Inferior parietal cortex (tissue), 1 donor: ENCODE data around the gene ATP9B.
"Not testable (repeated sequence)": the region's sequence is repeated elsewhere in the genome, so short reads cannot be mapped to it uniquely, and the experiment has no call there.

ENCODE experiments used
- DNase-seq: peaks from one replicate; pipeline ENCODE4 v3.0.0-alpha.2; 2016; ENCODE audit errors: extremely low spot score

Gene ATP9B

GRCh38 chr18:79229431-79229830 lies 160.2 kb downstream of the ATP9B start:
- no peak for DNase-seq

- no peak for DNase-seq
Observed at GRCh38 chr18:79234438-79234837, 165.2 kb downstream of the ATP9B start.

DNA sequence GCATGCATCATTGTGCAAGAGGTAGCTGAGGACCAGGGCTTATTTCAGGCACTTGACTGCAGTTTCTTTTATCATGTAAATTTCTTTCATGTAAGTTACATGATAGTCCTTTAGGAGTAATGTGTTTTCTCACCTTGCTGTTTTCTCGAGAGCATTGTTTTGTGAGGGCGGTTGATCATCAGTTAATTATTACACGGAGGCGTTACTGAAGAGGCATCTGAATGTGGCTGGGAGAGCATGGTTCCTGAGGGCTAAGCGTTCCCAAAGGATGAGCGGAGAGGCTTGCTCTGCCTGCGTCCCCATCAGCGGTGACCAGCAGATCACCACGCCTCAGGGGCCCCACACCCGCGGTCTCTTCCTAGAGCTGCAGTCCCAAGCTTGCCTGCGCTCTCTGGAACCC lies 170.4 kb downstream of the ATP9B start:
- DNase-seq, result no peak

- no peak for DNase-seq
Observed at GRCh38 chr18:79241755-79242154, 172.6 kb downstream of the ATP9B start.

DNA sequence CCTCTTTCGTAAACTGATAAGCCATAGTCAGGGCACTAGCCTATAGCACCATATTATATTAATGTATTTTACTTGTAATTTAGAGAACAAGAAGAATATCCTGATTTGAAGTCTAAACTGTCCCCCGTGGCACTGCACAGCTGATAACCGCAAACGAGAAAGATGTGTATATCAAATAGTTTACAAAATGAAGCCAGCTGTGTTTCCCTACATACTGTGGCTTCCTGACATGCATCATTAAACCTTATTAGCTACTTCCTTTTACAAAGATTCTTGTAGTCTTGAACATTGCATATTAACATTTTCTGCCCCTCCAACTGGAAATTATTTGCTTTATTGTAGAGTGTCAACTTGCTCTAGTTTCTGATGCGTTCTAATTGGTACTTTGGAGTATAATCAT lies 173.1 kb downstream of the ATP9B start:
- DNase-seq, result no peak

DNA sequence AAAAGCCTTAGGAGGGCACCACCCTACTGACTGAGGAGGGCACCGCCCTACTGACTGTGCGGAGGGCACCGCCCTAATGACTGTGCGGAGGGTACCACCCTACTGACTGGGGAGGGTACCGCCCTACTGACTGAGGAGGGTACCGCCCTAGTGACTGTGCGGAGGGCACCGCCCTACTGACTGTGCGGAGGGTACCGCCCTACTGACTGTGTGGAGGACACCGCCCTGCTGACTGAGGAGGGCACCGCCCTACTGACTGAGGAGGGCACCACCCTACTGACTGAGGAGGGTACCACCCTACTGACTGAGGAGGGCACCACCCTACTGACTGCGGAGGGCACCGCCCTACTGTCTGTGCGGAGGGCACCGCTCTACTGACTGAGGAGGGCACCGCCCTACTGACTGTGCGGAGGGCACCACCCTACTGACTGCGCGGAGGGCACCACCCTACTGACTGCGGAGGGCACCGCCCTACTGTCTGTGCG lies 176.4 kb downstream of the ATP9B start:
- DNase-seq, result no peak

DNA sequence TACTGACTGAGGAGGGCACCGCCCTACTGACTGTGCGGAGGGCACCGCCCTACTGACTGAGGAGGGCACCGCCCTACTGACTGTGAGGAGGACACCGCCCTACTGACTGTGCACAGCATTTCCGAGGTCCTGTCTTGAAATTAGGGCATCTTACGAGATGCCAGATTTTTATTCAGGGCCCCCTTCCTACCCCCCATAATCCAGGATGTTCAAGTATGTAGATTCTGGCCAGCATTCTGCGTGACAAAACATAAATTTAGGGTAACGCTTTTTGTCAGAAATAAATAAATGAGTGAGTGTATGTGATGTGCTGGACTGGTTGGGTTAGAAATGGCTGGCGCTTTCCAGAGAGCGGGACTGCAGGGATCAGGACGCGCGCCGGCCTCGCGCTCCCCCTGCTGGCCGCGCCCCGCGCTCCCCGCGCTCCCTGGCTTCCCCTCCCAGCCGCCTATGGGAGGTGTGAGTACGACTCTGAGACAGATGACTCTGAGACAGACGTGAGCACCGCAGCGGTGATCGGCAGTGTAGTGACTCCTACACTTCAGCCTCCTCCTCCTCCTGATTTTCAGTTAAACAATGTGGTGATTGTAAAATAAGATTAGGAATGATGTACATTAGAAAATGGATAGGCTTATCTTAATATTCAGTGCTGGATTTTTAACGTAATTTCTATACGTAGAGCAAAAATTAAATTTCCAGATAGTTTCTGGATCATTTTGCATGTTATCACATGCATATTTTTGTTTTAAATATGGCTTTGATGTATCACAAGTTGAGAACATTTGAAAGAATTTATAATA lies 177.3 kb downstream of the ATP9B start:
- DNase-seq, result peak; percentile 78

- peak; percentile 41 for DNase-seq
Observed at GRCh38 chr18:79248495-79249060, 179.4 kb downstream of the ATP9B start.

GRCh38 chr18:79250301-79250981 lies 181.2 kb downstream of the ATP9B start:
- no peak for DNase-seq

GRCh38 chr18:79251021-79251420 lies 181.8 kb downstream of the ATP9B start:
- no peak for DNase-seq

GRCh38 chr18:79252904-79253633 lies 183.9 kb downstream of the ATP9B start:
- no peak for DNase-seq

DNA sequence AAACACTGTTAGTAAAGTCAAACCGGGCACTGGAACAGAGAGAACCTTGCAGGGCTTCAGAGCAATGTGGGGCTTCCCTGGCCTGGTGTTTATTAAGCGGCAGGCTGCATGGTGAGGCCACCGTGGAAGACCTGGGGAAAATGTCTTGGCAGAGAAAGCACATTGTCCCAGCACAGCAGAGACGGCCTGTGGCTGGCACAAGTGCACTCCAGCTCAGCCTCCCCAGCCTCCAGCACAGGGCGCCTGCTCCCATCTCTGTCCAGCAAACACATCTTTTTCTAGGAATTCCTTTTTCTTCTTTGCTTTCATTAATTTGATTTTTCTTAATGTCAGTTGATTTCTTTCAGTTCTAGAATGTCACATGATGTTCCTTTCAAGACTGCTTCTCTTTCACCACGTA lies 188.3 kb downstream of the ATP9B start:
- DNase-seq, result no peak

- no peak for DNase-seq
Observed at GRCh38 chr18:79258447-79258846, 189.3 kb downstream of the ATP9B start.

DNA sequence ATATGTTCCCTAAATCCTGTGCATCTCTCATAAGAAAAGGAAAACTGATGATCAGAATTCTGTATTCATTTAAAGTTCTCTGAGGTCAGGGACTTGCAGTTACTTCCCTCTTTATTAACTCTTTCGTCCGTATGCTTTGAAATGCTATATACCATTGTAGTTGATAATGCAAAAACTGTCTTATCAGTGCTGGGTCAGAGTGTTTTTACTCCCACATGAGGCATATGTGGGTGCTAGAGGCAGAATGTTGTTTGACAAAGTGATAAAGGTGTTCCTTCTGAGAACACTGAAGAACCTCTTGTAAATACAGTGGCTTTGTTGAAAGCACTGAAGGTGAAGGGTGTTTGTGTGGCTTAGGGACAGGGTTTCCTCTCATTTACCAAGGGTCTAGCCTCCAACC lies 190.0 kb downstream of the ATP9B start:
- no peak for DNase-seq

DNA sequence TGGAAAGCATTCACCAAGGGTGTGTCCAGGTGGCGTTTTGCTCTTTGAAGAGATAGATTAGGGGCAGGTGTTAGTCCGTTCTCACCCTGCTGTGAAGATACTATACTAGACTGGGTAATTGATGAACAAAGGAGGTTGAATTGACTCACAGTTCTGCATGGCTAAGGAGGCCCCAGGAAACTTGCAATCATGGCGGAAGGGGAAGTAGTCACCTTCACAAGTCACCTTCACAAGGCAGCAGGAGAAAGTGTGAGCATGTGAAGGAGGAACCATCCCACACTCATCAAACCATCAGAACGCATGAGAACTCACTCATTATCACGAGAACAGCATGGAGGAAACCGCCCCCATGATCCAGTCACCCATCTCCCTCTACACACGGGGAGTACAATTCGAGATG lies 190.8 kb downstream of the ATP9B start:
- DNase-seq, result no peak

DNA sequence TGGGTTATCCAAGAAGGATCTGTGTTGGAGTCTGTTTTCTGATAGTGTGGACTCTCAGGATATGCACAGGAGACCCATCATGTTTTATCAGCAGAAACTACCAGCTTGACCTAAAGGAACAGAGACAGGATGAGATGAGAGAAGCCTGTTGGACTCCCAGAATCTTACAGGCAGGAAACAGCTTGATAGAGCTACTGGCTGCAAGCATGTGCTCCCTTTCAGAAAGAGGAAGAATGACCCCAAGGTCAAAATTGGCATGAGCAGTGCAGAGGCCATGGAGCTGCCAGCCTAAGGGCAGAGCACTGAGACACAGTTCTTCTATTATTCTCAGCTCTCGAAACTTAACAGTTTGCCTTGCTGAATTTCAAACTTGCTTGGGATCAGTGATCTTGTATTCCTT lies 191.3 kb downstream of the ATP9B start:
- no peak for DNase-seq

DNA sequence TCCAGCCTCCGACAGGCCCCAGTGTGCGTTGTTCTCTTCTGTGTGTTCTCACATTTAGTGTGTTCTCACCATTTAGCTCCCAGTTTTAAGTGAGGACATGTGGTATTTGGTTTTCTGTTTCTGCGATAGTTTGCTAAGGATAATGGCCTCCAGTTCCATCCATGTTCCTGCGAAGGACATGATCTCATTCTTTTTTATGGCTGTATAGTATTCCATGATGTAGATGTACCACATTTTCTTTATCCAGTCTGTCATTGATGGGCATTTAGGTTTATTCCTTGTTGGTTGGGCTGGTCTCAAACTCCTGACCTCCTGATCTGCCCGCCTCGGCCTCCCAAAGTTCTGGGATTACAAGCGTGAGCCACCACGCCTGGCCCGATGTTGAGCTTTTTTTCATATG lies 195.9 kb downstream of the ATP9B start:
- DNase-seq, result not testable (repeated sequence)

DNA sequence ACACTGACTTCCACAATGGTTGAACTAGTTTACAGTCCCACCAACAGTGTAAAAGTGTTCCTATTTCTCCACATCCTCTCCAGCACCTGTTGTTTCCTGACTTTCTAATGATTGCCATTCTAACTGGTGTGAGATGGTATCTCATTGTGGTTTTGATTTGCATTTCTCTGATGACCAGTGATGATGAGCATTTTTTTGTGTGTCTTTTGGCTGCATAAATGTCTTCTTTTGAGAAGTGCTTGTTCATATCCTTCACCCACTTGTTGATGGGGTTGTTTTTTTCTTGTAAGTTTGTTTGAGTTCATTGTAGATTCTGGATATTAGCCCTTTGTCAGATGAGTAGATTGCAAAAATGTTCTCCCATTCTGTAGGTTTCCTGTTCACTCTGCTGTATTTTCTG lies 202.6 kb downstream of the ATP9B start:
- not testable (repeated sequence) for DNase-seq

- DNase-seq, result no peak
Observed at GRCh38 chr18:79272916-79273315, 203.7 kb downstream of the ATP9B start.

DNA sequence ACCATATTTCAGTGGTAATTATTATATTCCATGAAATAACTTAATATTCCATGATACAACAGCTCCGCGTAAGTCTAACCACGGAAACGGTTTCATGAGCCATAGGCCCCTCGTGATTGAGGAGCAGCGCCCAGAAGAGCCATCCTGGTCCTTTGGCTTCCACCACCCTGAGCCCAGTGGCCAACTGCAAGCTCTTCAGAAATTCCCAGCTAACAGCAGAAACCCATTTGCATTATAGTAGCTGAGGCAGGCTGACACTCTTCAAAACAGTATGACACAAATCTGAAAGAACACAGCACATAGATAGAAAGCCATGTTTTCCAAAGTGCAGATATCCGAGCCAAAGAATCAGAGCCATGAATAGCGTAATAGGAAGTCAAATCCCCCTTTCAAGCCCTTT lies 205.6 kb downstream of the ATP9B start:
- DNase-seq, result no peak

DNA sequence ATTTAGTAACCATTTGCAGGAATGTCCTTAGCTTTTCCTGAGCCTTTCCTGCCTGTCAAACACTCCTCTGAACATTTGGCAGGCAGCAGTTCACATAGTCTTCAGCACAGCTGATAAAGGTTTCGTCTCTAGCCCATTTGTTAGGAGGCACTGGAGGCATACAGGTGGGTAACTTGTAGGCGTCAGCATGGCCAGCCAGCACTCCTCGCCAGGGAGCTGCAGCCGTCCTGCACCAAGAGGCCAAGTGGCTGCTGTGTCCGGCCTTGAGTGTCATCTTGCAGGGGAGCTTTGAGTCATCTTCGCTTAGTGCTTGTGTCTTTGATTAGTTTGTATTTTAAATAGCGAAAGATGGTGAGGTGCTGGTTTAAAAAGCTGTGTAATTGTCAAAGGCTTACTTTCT lies 206.3 kb downstream of the ATP9B start:
- DNase-seq, result no peak

- no peak for DNase-seq
Observed at GRCh38 chr18:79275992-79276391, 206.8 kb downstream of the ATP9B start.
